OCI-LY3 (cell line): Measurements from ENCODE around the gene CCN6.

ENCODE experiments used
- CTCF ChIP-seq: fragments of 200-600, 300-600 bp; sonication (generic); IDR thresholded peaks from 2 replicates; pipeline ENCODE4 v1.5.1; 2014; ENCODE audit warnings: antibody characterized with exemption, low read length, low read depth
- EZH2phosphoT487 ChIP-seq: fragments of 200-600 bp; shearing (Covaris generic); IDR thresholded peaks from 2 replicates; pipeline ENCODE4 v1.6.1; 2018; ENCODE audit warnings: antibody characterized with exemption, mixed run types, low read depth

GRCh38 chr6:112038756-112039430, 15.0 kb upstream of the CCN6 start:
- no peak for TF ChIP-seq CTCF
- TF ChIP-seq EZH2phosphoT487, result no peak
